PC-3 (cell line): Measurements from ENCODE around the gene ADAMTS3. TPM values are rescaled to one million over a fixed set of nuclear protein-coding genes. Genes with fewer than 3 reads are reported as not detected.

ENCODE experiments used
- ATAC-seq: fragments of 200-7000 bp; cut with Tn5 transposase; 2 replicates; pipeline ENCODE4 v1.9.1; 2020; ENCODE audit warnings: mild to moderate bottlenecking, moderate library complexity
- BruUV-seq: library from RNA; stranded (reverse); fragments of 400-500 nt; replicated peaks from 2 replicates; lab custom pipeline; 2021; lab: Mats Ljungman, UMichigan
- CTCF ChIA-PET: fragments of 300-600 bp; sonication (Branson Sonifier 250); formaldehyde crosslinking; loops from one replicate; lab custom pipeline; 2022; ENCODE audit warnings: antibody characterized with exemption; lab: Charles Lee
- POLR2A ChIA-PET: fragments of 300-600 bp; sonication (Branson Sonifier 250); formaldehyde crosslinking; loops from one replicate; lab custom pipeline; 2022; ENCODE audit warnings: antibody characterized with exemption; ENCODE audit not compliant: unreplicated experiment; lab: Charles Lee
- DNase-seq: peaks from one replicate; pipeline ENCODE4 v3.0.0-alpha.2; 2015
- H2AFZ ChIP-seq: fragments of 300-600 bp; sonication (generic); 2 replicates; pipeline ENCODE4 v1.6.0; 2016; ENCODE audit warnings: antibody characterized with exemption, low read length
- H3F3A ChIP-seq: fragments of 300-600 bp; sonication (generic); one replicate; pipeline ENCODE4 v1.6.0; 2017; ENCODE audit warnings: antibody characterized with exemption, low read length, control low read depth, mild to moderate bottlenecking; ENCODE audit not compliant: unreplicated experiment
- H3K27ac ChIP-seq: fragments of 300-600 bp; sonication (generic); 2 replicates; pipeline ENCODE4 v1.5.1; 2016; ENCODE audit warnings: mild to moderate bottlenecking, low read length
- H3K27me3 ChIP-seq: fragments of 300-600 bp; sonication (generic); 2 replicates; pipeline ENCODE4 v1.6.1; 2016; ENCODE audit warnings: low read length, mixed read lengths
- H3K36me3 ChIP-seq: fragments of 300-600 bp; sonication (generic); 2 replicates; pipeline ENCODE4 v1.6.1; 2016; ENCODE audit warnings: low read depth, mixed run types, low read length, mixed read lengths
- H3K4me1 ChIP-seq: fragments of 300-600 bp; sonication (generic); 2 replicates; pipeline ENCODE4 v1.5.1; 2016; ENCODE audit warnings: low read length; ENCODE audit not compliant: insufficient read depth
- H3K4me2 ChIP-seq: fragments of 300-600 bp; sonication (generic); 2 replicates; pipeline ENCODE4 v1.6.0; 2016; ENCODE audit warnings: low read length
- H3K4me3 ChIP-seq: fragments of 300-600 bp; sonication (generic); 2 replicates; pipeline ENCODE4 v1.5.1; 2016; ENCODE audit warnings: mild to moderate bottlenecking, low read length, mixed read lengths
- H3K79me2 ChIP-seq: fragments of 300-600 bp; sonication (generic); 2 replicates; pipeline ENCODE4 v1.6.1; 2017; ENCODE audit warnings: low read length, mixed read lengths
- H3K9ac ChIP-seq: fragments of 300-600 bp; sonication (generic); 2 replicates; pipeline ENCODE4 v1.6.0; 2016; ENCODE audit warnings: mild to moderate bottlenecking, low read length
- H3K9me2 ChIP-seq: fragments of 300-600 bp; sonication (generic); replicated peaks from 2 replicates; pipeline ENCODE4 v1.6.1; 2016; ENCODE audit warnings: mixed run types, low read length, mixed read lengths
- H3K9me3 ChIP-seq: fragments of 300-600 bp; sonication (generic); 2 replicates; pipeline ENCODE4 v1.6.1; 2016; ENCODE audit warnings: low read length, mixed read lengths
- H4K20me1 ChIP-seq: fragments of 300-600 bp; sonication (generic); 2 replicates; pipeline ENCODE4 v1.6.1; 2016; ENCODE audit warnings: low read length, mixed read lengths
- CTCF ChIP-seq: fragments of 300-600 bp; sonication (generic); conservative IDR thresholded peaks from 2 replicates; pipeline ENCODE4 v1.5.1; 2017; ENCODE audit warnings: antibody characterized with exemption, low read depth, mild to moderate bottlenecking, low read length
- EZH2 ChIP-seq: fragments of 300-600 bp; sonication (generic); IDR thresholded peaks from one replicate; pipeline ENCODE4 v1.6.1; 2017; ENCODE audit warnings: antibody characterized with exemption, mild to moderate bottlenecking, low read length; ENCODE audit not compliant: unreplicated experiment
- EZH2phosphoT487 ChIP-seq: fragments of 300-600 bp; sonication (generic); IDR thresholded peaks from 2 replicates; pipeline ENCODE4 v1.6.1; 2018; ENCODE audit warnings: mild to moderate bottlenecking, antibody characterized with exemption, low read length, borderline replicate concordance
- intact Hi-C: fragments of 100-400 bp; cut with micrococcal nuclease; formaldehyde crosslinking; loops from 2 replicates; pipeline ENCODE4 v1.9.0; 2023
- total RNA-seq: library from RNA; depleted of rRNA; stranded (reverse); fragments of >200 nt; gene quantifications from 2 replicates; pipeline ENCODE4 v1.2.3, GENCODE V29; 2014

Gene ADAMTS3
- total RNA-seq, 1 experiment from 2014 or later, result 3.5 TPM

- ChIA-PET CTCF (no interaction called here), POLR2A (no interaction called here)
- no peak overlapping the region for H3K4me2 ChIP-seq
- H3K9ac ChIP-seq, result no peak overlapping the region
- no peak for TF ChIP-seq EZH2
- TF ChIP-seq EZH2phosphoT487, result no peak
- no peak for TF ChIP-seq CTCF
- no peaks in the 10 kb centered on the region for H3F3A ChIP-seq
- no peak overlapping the region for H2AFZ ChIP-seq
- H3K27me3 ChIP-seq, result no peaks in the 10 kb centered on the region
- intact Hi-C loops, result no loop called here
- no peak overlapping the region for H3K4me3 ChIP-seq
- BruUV-seq, result no TSS peak
- H3K36me3 ChIP-seq, result no peaks in the 10 kb centered on the region
- DNase-seq (no peak), ATAC-seq (no peak)
- H3K79me2 ChIP-seq, result no peaks in the 10 kb centered on the region
- peaks cover 17% of the 10 kb centered on the region for H3K4me1 ChIP-seq
- no peaks in the 10 kb centered on the region for H3K9me3 ChIP-seq
- no peaks in the 10 kb centered on the region; the same call in 1 of the 2 replicates for H4K20me1 ChIP-seq
- H3K27ac ChIP-seq, result no peak overlapping the region
- no peaks in the 10 kb centered on the region for H3K9me2 ChIP-seq
These were observed 231.0 kb downstream of the ADAMTS3 start for GRCh38 chr4:72338060-72338459.

- Histone ChIP-seq H3K4me1 (peaks cover 2% of the 10 kb centered on the region), H3K9me2 (no peaks in the 10 kb centered on the region), H3K27ac (no peak overlapping the region), H3K27me3 (no peaks in the 10 kb centered on the region), H4K20me1 (no peaks in the 10 kb centered on the region), H3K79me2 (no peaks in the 10 kb centered on the region), H3K36me3 (no peaks in the 10 kb centered on the region), H3K9ac (no peak overlapping the region), H3K9me3 (no peaks in the 10 kb centered on the region), H2AFZ (no peak overlapping the region), H3F3A (no peaks in the 10 kb centered on the region), H3K4me3 (no peak overlapping the region), H3K4me2 (no peak overlapping the region)
- intact Hi-C loops, result no loop called here
- BruUV-seq, result no TSS peak
- DNase-seq (no peak), ATAC-seq (no peak)
- ChIA-PET CTCF (interaction anchor here (0.5 kb wide), 1 partner anchor 372 kb away, joined by 5 read pairs; no protein-coding TSS in a partner anchor), POLR2A (no interaction called here)
- TF ChIP-seq CTCF (no peak), EZH2 (no peak), EZH2phosphoT487 (no peak)
These were observed 238.6 kb downstream of the ADAMTS3 start for GRCh38 chr4:72330381-72330780.
